Loucy (cell line): ENCODE data around the gene CACNA1I.

ENCODE experiments used
- H2AFZ ChIP-seq: fragments of 200-600 bp; sonication (generic); 2 replicates; pipeline ENCODE4 v1.6.0; 2016; ENCODE audit warnings: antibody characterized with exemption, mild to moderate bottlenecking, low read length, moderate library complexity
- H3F3A ChIP-seq: fragments of 200-600 bp; 2 replicates; pipeline ENCODE4 v1.6.0; 2016; ENCODE audit warnings: antibody characterized with exemption, low read depth, mild to moderate bottlenecking
- H3K27me3 ChIP-seq: fragments of 200-600 bp; sonication (generic); 2 replicates; pipeline ENCODE4 v1.6.1; 2014; ENCODE audit warnings: low read length, mild to moderate bottlenecking; ENCODE audit not compliant: insufficient read depth, poor library complexity, severe bottlenecking
- H3K36me3 ChIP-seq: fragments of 200-600 bp; sonication (generic); 2 replicates; pipeline ENCODE4 v1.6.1; 2016; ENCODE audit warnings: low read length; ENCODE audit not compliant: insufficient read depth
- H3K4me1 ChIP-seq: fragments of 200-600 bp; sonication (generic); 2 replicates; pipeline ENCODE4 v1.5.1; 2014; ENCODE audit warnings: low read length, mild to moderate bottlenecking; ENCODE audit not compliant: insufficient read depth, poor library complexity, severe bottlenecking
- H3K4me2 ChIP-seq: fragments of 200-600 bp; sonication (generic); 2 replicates; pipeline ENCODE4 v1.6.0; 2014; ENCODE audit warnings: antibody characterized with exemption, low read length, low read depth, mild to moderate bottlenecking; ENCODE audit not compliant: poor library complexity, severe bottlenecking
- H3K4me3 ChIP-seq: fragments of 200-600 bp; sonication (generic); 2 replicates; pipeline ENCODE4 v1.5.1; 2014; ENCODE audit warnings: low read length, mild to moderate bottlenecking, mixed read lengths; ENCODE audit not compliant: poor library complexity, severe bottlenecking
- H3K79me2 ChIP-seq: fragments of 200-600 bp; sonication (generic); 2 replicates; pipeline ENCODE4 v1.6.1; 2014; ENCODE audit warnings: low read length; ENCODE audit not compliant: insufficient read depth
- H3K9ac ChIP-seq: fragments of 200-600 bp; sonication (generic); 2 replicates; pipeline ENCODE4 v1.6.0; 2014; ENCODE audit warnings: mild to moderate bottlenecking, low read depth, low read length, moderate library complexity; ENCODE audit not compliant: poor library complexity, severe bottlenecking
- H3K9me2 ChIP-seq: fragments of 200-600 bp; sonication (generic); replicated peaks from 2 replicates; pipeline ENCODE4 v1.6.1; 2016; ENCODE audit warnings: low read depth, low read length, mixed read lengths
- H3K9me3 ChIP-seq: fragments of 200-600 bp; sonication (generic); 2 replicates; pipeline ENCODE4 v1.6.1; 2014; ENCODE audit warnings: mild to moderate bottlenecking, antibody characterized with exemption, low read length, low read depth; ENCODE audit not compliant: insufficient read depth
- H4K20me1 ChIP-seq: fragments of 200-600 bp; sonication (generic); 2 replicates; pipeline ENCODE4 v1.6.0; 2014; ENCODE audit warnings: antibody characterized with exemption, low read length, mild to moderate bottlenecking; ENCODE audit not compliant: insufficient read depth, poor library complexity, severe bottlenecking
- CTCF ChIP-seq: fragments of 200-600 bp; sonication (generic); conservative IDR thresholded peaks from 2 replicates; pipeline ENCODE4 v1.5.1; 2014; ENCODE audit warnings: mild to moderate bottlenecking, antibody characterized with exemption, low read length
- EZH2phosphoT487 ChIP-seq: fragments of 200-600 bp; IDR thresholded peaks from 2 replicates; pipeline ENCODE4 v1.6.1; 2018; ENCODE audit warnings: antibody characterized with exemption, mild to moderate bottlenecking, moderate library complexity, borderline replicate concordance

CACNA1I gene

GRCh38 chr22:39707351-39707750 is 136.8 kb downstream of the CACNA1I start:
- H3K9me2 ChIP-seq = no peaks in the 10 kb centered on the region

GRCh38 chr22:39707816-39708215 is 137.3 kb downstream of the CACNA1I start:
- no peak overlapping the region for H3K4me3 ChIP-seq
- no peaks in the 10 kb centered on the region for H3F3A ChIP-seq
- no peaks in the 10 kb centered on the region for H3K9me3 ChIP-seq
- no peak overlapping the region for H2AFZ ChIP-seq
- no peak overlapping the region for H3K9ac ChIP-seq
- no peaks in the 10 kb centered on the region for H3K79me2 ChIP-seq
- H3K4me1 ChIP-seq = peaks cover 3% of the 10 kb centered on the region
- H4K20me1 ChIP-seq = no peaks in the 10 kb centered on the region
- H3K36me3 ChIP-seq = no peaks in the 10 kb centered on the region
- no peaks in the 10 kb centered on the region for H3K9me2 ChIP-seq
- no peak overlapping the region for H3K4me2 ChIP-seq
- H3K27me3 ChIP-seq = no peaks in the 10 kb centered on the region
- no peak for TF ChIP-seq CTCF
- no peak for TF ChIP-seq EZH2phosphoT487

More at GRCh38 chr22:39707351-39707750, 136.8 kb downstream of the CACNA1I start:
- H3F3A ChIP-seq = no peaks in the 10 kb centered on the region
- H3K27me3 ChIP-seq = no peaks in the 10 kb centered on the region
- no peaks in the 10 kb centered on the region for H3K79me2 ChIP-seq
- H4K20me1 ChIP-seq = no peaks in the 10 kb centered on the region
- no peak overlapping the region for H3K4me2 ChIP-seq
- no peak overlapping the region for H2AFZ ChIP-seq
- H3K9ac ChIP-seq = no peak overlapping the region
- H3K4me1 ChIP-seq = peaks cover 4% of the 10 kb centered on the region
- H3K4me3 ChIP-seq = no peak overlapping the region
- TF ChIP-seq EZH2phosphoT487 = no peak
- no peak for TF ChIP-seq CTCF
- H3K36me3 ChIP-seq = no peaks in the 10 kb centered on the region
- no peaks in the 10 kb centered on the region for H3K9me3 ChIP-seq

GRCh38 chr22:39710380-39711150 is 140.0 kb downstream of the CACNA1I start:
- H3K9me2 ChIP-seq = no peaks in the 10 kb centered on the region
- H4K20me1 ChIP-seq = no peaks in the 10 kb centered on the region
- H3K4me1 ChIP-seq = peaks cover 3% of the 10 kb centered on the region
- no peaks in the 10 kb centered on the region for H3F3A ChIP-seq
- H3K36me3 ChIP-seq = no peaks in the 10 kb centered on the region
- no peak overlapping the region for H3K4me2 ChIP-seq
- no peaks in the 10 kb centered on the region for H3K27me3 ChIP-seq
- H3K4me3 ChIP-seq = no peak overlapping the region
- no peaks in the 10 kb centered on the region for H3K79me2 ChIP-seq
- H3K9ac ChIP-seq = no peak overlapping the region
- H2AFZ ChIP-seq = no peak overlapping the region
- no peak for TF ChIP-seq CTCF
- no peak for TF ChIP-seq EZH2phosphoT487
- H3K9me3 ChIP-seq = no peaks in the 10 kb centered on the region
